Neural progenitor cell (in vitro differentiated cells): ENCODE results near the gene BICDL1. TPM values are rescaled to one million over a fixed set of nuclear protein-coding genes. Genes with fewer than 3 reads are reported as not detected.

Source experiments
- DNase-seq: peaks from one replicate; pipeline ENCODE4 v3.0.0-alpha.2; 2016; ENCODE audit warnings: low spot score
- H2AFZ ChIP-seq: fragments of 200-600 bp; sonication (generic); replicated peaks from 2 replicates; pipeline ENCODE4 v1.6.1; 2016; ENCODE audit warnings: antibody characterized with exemption
- H3F3A ChIP-seq: fragments of 200-600 bp; sonication (generic); 2 replicates; pipeline ENCODE4 v1.6.1; 2016; ENCODE audit warnings: antibody characterized with exemption, low read depth
- H3K27ac ChIP-seq: fragments of 200-600 bp; sonication (generic); 2 replicates; pipeline ENCODE4 v1.5.1; 2016; ENCODE audit warnings: mild to moderate bottlenecking
- H3K27me3 ChIP-seq: fragments of 200-600 bp; sonication (generic); 2 replicates; pipeline ENCODE4 v1.6.1; 2016; ENCODE audit warnings: mild to moderate bottlenecking, moderate library complexity
- H3K36me3 ChIP-seq: fragments of 200-600 bp; sonication (generic); 2 replicates; pipeline ENCODE4 v1.5.1; 2016
- H3K4me1 ChIP-seq: fragments of 200-600 bp; sonication (generic); 2 replicates; pipeline ENCODE4 v1.6.1; 2016; ENCODE audit warnings: mixed run types
- H3K4me2 ChIP-seq: fragments of 200-600 bp; sonication (generic); 2 replicates; pipeline ENCODE4 v1.6.1; 2016
- H3K4me3 ChIP-seq: fragments of 200-600 bp; sonication (generic); 2 replicates; pipeline ENCODE4 v1.5.1; 2016
- H3K79me2 ChIP-seq: fragments of 200-600 bp; sonication (generic); 2 replicates; pipeline ENCODE4 v1.6.1; 2016; ENCODE audit warnings: low read depth
- H3K9ac ChIP-seq: fragments of 200-600 bp; sonication (generic); 2 replicates; pipeline ENCODE4 v1.6.1; 2016
- H3K9me3 ChIP-seq: fragments of 200-600 bp; sonication (generic); 2 replicates; pipeline ENCODE4 v1.5.1; 2016; ENCODE audit warnings: low read depth
- H4K20me1 ChIP-seq: fragments of 200-600 bp; sonication (generic); 2 replicates; pipeline ENCODE4 v1.6.1; 2016; ENCODE audit warnings: low read depth
- H3K27ac Mint-ChIP-seq: 3 replicates; pipeline ENCODE4 v1.8.0; 2021; ENCODE audit warnings: mixed read lengths
- H3K27me3 Mint-ChIP-seq: 2 replicates; pipeline ENCODE4 v1.8.0; 2022; ENCODE audit warnings: low read depth, mild to moderate bottlenecking, inconsistent platforms, moderate library complexity, mixed read lengths; ENCODE audit not compliant: insufficient read depth
- H3K36me3 Mint-ChIP-seq: 3 replicates; pipeline ENCODE4 v1.8.0; 2021; ENCODE audit warnings: mixed read lengths
- H3K4me1 Mint-ChIP-seq: 3 replicates; pipeline ENCODE4 v1.8.0; 2021; ENCODE audit warnings: mixed read lengths
- H3K4me3 Mint-ChIP-seq: 3 replicates; pipeline ENCODE4 v1.8.0; 2021; ENCODE audit warnings: mild to moderate bottlenecking, moderate library complexity, mixed read lengths
- H3K9me3 Mint-ChIP-seq: 3 replicates; pipeline ENCODE4 v1.8.0; 2020; ENCODE audit warnings: mixed read lengths
- CTCF ChIP-seq: fragments of 200-600 bp; sonication (generic); IDR thresholded peaks from 2 replicates; pipeline ENCODE4 v1.5.1; 2017; ENCODE audit warnings: antibody characterized with exemption, mild to moderate bottlenecking
- EZH2 ChIP-seq: fragments of 200-600 bp; sonication (generic); IDR thresholded peaks from 2 replicates; pipeline ENCODE4 v1.6.1; 2017; ENCODE audit warnings: antibody characterized with exemption, mild to moderate bottlenecking, moderate library complexity
- EZH2phosphoT487 ChIP-seq: fragments of 200-600 bp; sonication (generic); IDR thresholded peaks from 2 replicates; pipeline ENCODE4 v1.6.1; 2017; ENCODE audit warnings: antibody characterized with exemption
- total RNA-seq: library from RNA; depleted of rRNA; stranded (reverse); fragments of >200 nt; gene quantifications from 2 replicates; pipeline ENCODE4 v1.2.3, GENCODE V29; 2015; ENCODE audit warnings: low replicate concordance

BICDL1 gene
- total RNA-seq, 1 donor from 2014 or later = 3.8 TPM

- H4K20me1 ChIP-seq = no peaks in the 10 kb centered on the region
- Mint-ChIP-seq H3K4me3 (no peak overlapping the region), H3K9me3 (no peaks in the 10 kb centered on the region), H3K27me3 (peaks cover 9% of the 10 kb centered on the region), H3K4me1 (peaks cover 30% of the 10 kb centered on the region), H3K27ac (no peak overlapping the region), H3K36me3 (peaks cover 3% of the 10 kb centered on the region)
- no peak overlapping the region for H3K9ac ChIP-seq
- H3F3A ChIP-seq = no peaks in the 10 kb centered on the region
- H3K27ac ChIP-seq = no peak overlapping the region
- no peak overlapping the region for H3K4me3 ChIP-seq
- H3K36me3 ChIP-seq = no peaks in the 10 kb centered on the region
- no peak overlapping the region for H3K4me2 ChIP-seq
- H3K9me3 ChIP-seq = no peaks in the 10 kb centered on the region
- H3K4me1 ChIP-seq = peaks cover 9% of the 10 kb centered on the region
- no peaks in the 10 kb centered on the region for H3K27me3 ChIP-seq
- no peaks in the 10 kb centered on the region for H3K79me2 ChIP-seq
- TF ChIP-seq EZH2 (no peak), CTCF (no peak), EZH2phosphoT487 (no peak)
- H2AFZ ChIP-seq = no peak overlapping the region
- DNase-seq = no peak
Measured at GRCh38 chr12:120069278-120069677, 80.2 kb downstream of the BICDL1 start.

GRCh38 chr12:120071493-120072020 is 82.5 kb downstream of the BICDL1 start:
- Histone ChIP-seq H3K4me1 (peaks cover 5% of the 10 kb centered on the region), H3K9me3 (no peaks in the 10 kb centered on the region), H3F3A (no peaks in the 10 kb centered on the region), H3K27me3 (no peaks in the 10 kb centered on the region), H3K9ac (no peak overlapping the region), H3K4me2 (no peak overlapping the region), H3K79me2 (no peaks in the 10 kb centered on the region), H3K4me3 (no peak overlapping the region), H2AFZ (no peak overlapping the region), H3K27ac (no peak overlapping the region), H4K20me1 (no peaks in the 10 kb centered on the region), H3K36me3 (no peaks in the 10 kb centered on the region)
- DNase-seq = no peak
- H3K27me3 Mint-ChIP-seq = peaks cover 9% of the 10 kb centered on the region
- H3K4me3 Mint-ChIP-seq = no peak overlapping the region
- TF ChIP-seq EZH2 = no peak
- TF ChIP-seq EZH2phosphoT487 = no peak
- no peak for TF ChIP-seq CTCF
- no peak overlapping the region for H3K27ac Mint-ChIP-seq
- peaks cover 16% of the 10 kb centered on the region for H3K4me1 Mint-ChIP-seq
- peaks cover 5% of the 10 kb centered on the region for H3K36me3 Mint-ChIP-seq
- H3K9me3 Mint-ChIP-seq = no peaks in the 10 kb centered on the region

- H3K9ac ChIP-seq = no peak overlapping the region
- H4K20me1 ChIP-seq = no peaks in the 10 kb centered on the region
- TF ChIP-seq CTCF = no peak
- TF ChIP-seq EZH2phosphoT487 = no peak
- TF ChIP-seq EZH2 = no peak
- DNase-seq = no peak
- peaks cover 5% of the 10 kb centered on the region for H3K36me3 Mint-ChIP-seq
- H3K36me3 ChIP-seq = no peaks in the 10 kb centered on the region
- no peaks in the 10 kb centered on the region for H3K9me3 ChIP-seq
- no peaks in the 10 kb centered on the region for H3K9me3 Mint-ChIP-seq
- H3K27ac Mint-ChIP-seq = no peak overlapping the region
- H3K4me3 ChIP-seq = no peak overlapping the region
- H3K4me1 ChIP-seq = no peaks in the 10 kb centered on the region
- no peak overlapping the region for H2AFZ ChIP-seq
- no peaks in the 10 kb centered on the region for H3K27me3 ChIP-seq
- no peak overlapping the region for H3K4me3 Mint-ChIP-seq
- no peaks in the 10 kb centered on the region for H3K79me2 ChIP-seq
- H3K4me1 Mint-ChIP-seq = peaks cover 6% of the 10 kb centered on the region
- H3K27ac ChIP-seq = no peak overlapping the region
- H3K4me2 ChIP-seq = no peak overlapping the region
- no peaks in the 10 kb centered on the region for H3F3A ChIP-seq
- peaks cover 9% of the 10 kb centered on the region for H3K27me3 Mint-ChIP-seq
Measured at GRCh38 chr12:120072472-120073249, 83.6 kb downstream of the BICDL1 start.
